ENCODE data around the gene TEDC1.
A peak's percentile ranks its signal among the peaks of the same experiment; 100 is the strongest.

The TEDC1 gene, protein sequence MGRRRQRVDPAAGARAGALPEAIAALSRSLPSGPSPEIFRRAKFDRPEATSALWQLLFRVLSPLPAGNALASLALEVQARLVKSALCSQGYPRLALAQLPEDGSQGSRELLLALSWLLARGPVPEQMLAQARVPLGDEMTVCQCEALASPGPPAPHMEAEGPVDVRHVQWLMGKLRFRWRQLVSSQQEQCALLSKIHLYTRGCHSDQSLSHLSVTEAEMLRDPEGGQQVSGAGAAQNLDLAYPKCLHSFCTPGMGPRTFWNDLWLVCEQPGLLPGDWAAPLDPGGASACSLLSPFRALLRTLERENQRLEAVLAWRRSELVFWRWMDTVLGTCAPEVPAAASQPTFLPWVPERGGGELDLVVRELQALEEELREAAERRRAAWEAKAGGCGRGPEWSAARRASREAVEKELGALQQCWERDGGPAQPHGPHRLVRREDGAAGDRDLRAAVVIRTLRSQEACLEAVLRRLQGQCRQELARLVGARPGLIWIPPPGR

DNA sequence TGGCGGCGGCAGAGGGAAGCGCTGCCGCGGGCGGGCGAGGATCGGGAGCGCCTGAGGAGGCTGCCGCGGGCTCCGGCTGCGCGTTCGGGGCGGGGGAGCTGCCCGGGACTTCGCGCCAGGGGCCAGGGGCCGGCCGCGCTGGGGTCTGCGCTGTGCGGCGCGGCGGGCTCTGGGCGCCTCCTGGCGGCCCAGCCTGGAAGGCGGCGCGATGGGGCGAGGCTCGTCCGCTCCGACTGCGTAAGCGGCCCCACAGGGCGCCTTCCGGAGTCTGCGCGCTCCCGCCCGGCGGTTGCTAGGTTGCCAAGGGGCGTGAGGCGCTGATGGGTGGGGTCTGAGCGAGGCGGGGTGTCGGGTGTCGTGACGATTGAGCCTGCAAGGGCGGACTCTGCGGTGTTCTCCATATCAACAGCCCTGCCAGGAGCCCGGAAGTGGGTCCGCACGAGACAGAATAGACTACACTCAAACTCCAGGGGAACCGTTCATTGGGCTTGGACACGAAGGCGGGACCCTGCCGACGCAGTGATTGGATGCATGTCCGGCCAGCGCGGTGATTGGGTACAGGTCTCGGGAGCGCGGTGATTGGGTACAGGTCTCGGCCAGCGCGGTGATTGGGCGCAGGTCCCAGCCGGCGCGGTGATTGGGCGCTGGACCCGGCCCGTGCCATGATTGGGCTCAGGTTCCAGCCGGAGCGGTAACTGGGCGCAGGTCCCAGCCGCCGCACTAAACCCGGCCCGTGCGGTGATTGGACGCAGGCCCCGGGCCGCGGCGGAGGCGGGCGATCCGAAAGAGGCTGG is at the start of gene TEDC1:
Gene TEDC1, plus strand, starts transcription at position 675 of the 794 bp plus-strand sequence. CDS start 130 bp downstream, outside the sequence.
- no peaks in the 10 kb centered on the region for H3K9me3 ChIP-seq (ENCODE audit: control insufficient read depth, insufficient read depth, low read depth, low read length)
- peak within 1 kb of the TSS; percentile 75 for H3K9ac ChIP-seq (ENCODE audit: low read length)
- peaks cover 3% of the 10 kb centered on the region; the same call in 1 of the 2 replicates for H3K36me3 ChIP-seq (ENCODE audit: control insufficient read depth, insufficient read depth, low read length)
- H3K4me1 ChIP-seq (ENCODE audit: control insufficient read depth, insufficient read depth, low read length) = peaks cover 13% of the 10 kb centered on the region; the same call in 1 of the 2 replicates
- peak within 1 kb of the TSS; percentile 49; the same call in 1 of the 2 replicates for H3K27ac ChIP-seq (ENCODE audit: low read depth, low read length)
- H3K4me3 ChIP-seq (ENCODE audit: low read depth, low read length) = peak within 1 kb of the TSS; percentile 83
- H3K27me3 ChIP-seq (ENCODE audit: control insufficient read depth, insufficient read depth, low read length) = peaks cover 36% of the 10 kb centered on the region

DNA sequence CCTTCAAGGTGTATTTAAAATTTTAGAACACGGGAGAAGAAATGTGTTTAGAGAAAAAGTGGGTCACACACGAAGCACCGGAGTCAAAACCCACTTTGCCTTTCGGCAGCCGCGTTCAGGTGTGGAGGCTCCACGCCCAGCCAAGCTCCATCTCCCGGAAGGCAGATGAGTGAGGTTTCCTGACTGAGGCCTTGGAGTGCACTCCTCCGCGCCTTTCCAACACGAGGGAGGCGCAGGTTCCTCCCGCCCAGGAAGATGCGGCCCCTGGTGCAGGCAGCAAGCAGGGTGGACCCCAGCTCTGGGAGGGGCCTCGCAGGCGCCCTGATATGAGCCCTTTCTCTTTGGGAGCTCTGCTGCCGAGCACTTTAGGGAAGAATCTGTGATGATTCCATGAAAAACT is 48.9 kb upstream of the TEDC1 start:
- H3K9me3 ChIP-seq (ENCODE audit: control insufficient read depth, insufficient read depth, low read depth, low read length) = no peaks in the 10 kb centered on the region
- no peaks in the 10 kb centered on the region for H3K27me3 ChIP-seq (ENCODE audit: control insufficient read depth, insufficient read depth, low read length)
- peaks cover 59% of the 10 kb centered on the region for H3K36me3 ChIP-seq (ENCODE audit: control insufficient read depth, insufficient read depth, low read length)
- H3K27ac ChIP-seq (ENCODE audit: low read depth, low read length) = no peak overlapping the region
- no peak overlapping the region for H3K9ac ChIP-seq (ENCODE audit: low read length)
- no peaks in the 10 kb centered on the region for H3K4me1 ChIP-seq (ENCODE audit: control insufficient read depth, insufficient read depth, low read length)
- no peak overlapping the region for H3K4me3 ChIP-seq (ENCODE audit: low read depth, low read length)

DNA sequence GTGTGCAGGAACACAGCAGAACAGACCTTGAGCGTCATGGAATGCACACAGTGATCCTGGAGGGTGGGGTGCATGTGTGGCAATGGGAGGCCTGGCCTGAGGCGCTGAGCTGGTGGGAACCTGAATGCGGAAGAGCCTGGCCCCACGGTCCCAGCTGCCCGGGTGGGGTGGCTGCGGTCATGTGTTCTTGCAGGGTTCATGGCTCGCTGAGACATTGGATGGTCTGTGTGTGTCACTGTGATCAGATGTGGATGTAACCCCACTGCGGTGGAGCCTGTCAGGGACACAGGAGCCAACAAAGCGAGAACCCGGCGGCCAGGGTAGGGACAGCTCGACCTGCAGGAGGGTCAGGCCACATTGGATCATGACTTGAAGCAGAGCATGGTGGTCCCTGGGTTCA is 48.2 kb upstream of the TEDC1 start:
- no peaks in the 10 kb centered on the region for H3K4me1 ChIP-seq (ENCODE audit: control insufficient read depth, insufficient read depth, low read length)
- H3K36me3 ChIP-seq (ENCODE audit: control insufficient read depth, insufficient read depth, low read length) = peaks cover 57% of the 10 kb centered on the region
- H3K27ac ChIP-seq (ENCODE audit: low read depth, low read length) = no peak overlapping the region
- H3K9me3 ChIP-seq (ENCODE audit: control insufficient read depth, insufficient read depth, low read depth, low read length) = no peaks in the 10 kb centered on the region
- H3K4me3 ChIP-seq (ENCODE audit: low read depth, low read length) = no peak overlapping the region
- H3K9ac ChIP-seq (ENCODE audit: low read length) = no peak overlapping the region
- H3K27me3 ChIP-seq (ENCODE audit: control insufficient read depth, insufficient read depth, low read length) = no peaks in the 10 kb centered on the region

DNA sequence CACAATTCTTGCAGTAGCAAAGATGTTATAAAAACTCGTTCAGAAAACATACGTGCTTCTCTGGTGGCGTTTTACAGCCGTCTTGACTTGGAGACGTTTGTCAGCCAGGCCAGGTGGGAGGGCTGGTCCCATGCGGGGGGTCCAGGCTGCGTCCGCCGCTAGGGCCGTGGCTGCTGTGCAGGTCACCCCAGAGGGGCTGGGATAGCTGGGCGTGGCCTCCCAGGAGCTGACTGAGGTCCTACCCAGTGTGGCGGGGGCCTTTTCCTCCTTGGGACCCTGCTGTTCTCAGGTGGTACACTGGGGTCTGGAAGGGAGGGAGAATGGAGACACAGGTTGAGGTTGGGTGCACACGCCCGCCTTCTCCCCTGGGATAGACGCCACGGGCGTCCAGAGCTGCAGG is 46.2 kb upstream of the TEDC1 start:
- H3K4me3 ChIP-seq (ENCODE audit: low read depth, low read length) = no peak overlapping the region
- no peak overlapping the region for H3K27ac ChIP-seq (ENCODE audit: low read depth, low read length)
- H3K36me3 ChIP-seq (ENCODE audit: control insufficient read depth, insufficient read depth, low read length) = peaks cover 54% of the 10 kb centered on the region

DNA sequence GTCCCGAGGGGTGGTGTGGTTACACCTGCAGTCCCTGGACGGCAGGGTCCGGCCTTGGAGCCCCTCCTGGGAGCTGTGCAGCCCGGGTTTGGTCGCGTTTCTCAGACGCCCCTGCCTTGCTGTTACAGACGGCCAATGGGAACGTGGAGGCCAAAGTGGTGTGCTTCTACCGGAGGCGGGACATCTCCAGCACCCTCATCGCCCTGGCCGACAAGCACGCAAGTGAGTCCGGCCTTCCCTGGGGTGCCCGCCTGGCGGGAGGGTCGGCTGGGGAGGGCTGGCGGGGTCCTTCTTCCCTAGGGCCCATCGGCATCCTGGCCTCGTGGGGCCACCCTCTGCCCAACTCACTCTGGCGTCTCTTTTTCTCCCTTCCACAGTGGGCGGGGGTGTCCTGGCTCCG is 45.8 kb upstream of the TEDC1 start:
- H3K27me3 ChIP-seq (ENCODE audit: control insufficient read depth, insufficient read depth, low read length) = no peaks in the 10 kb centered on the region
- H3K36me3 ChIP-seq (ENCODE audit: control insufficient read depth, insufficient read depth, low read length) = peaks cover 54% of the 10 kb centered on the region
- H3K27ac ChIP-seq (ENCODE audit: low read depth, low read length) = no peak overlapping the region
- no peak overlapping the region for H3K4me3 ChIP-seq (ENCODE audit: low read depth, low read length)
- H3K4me1 ChIP-seq (ENCODE audit: control insufficient read depth, insufficient read depth, low read length) = no peaks in the 10 kb centered on the region
- H3K9ac ChIP-seq (ENCODE audit: low read length) = no peak overlapping the region
- no peaks in the 10 kb centered on the region for H3K9me3 ChIP-seq (ENCODE audit: control insufficient read depth, insufficient read depth, low read depth, low read length)

More for the DNA sequence above, 46.2 kb upstream of the TEDC1 start:
- Histone ChIP-seq H3K27me3 (ENCODE audit: control insufficient read depth, insufficient read depth, low read length) (no peaks in the 10 kb centered on the region), H3K4me1 (ENCODE audit: control insufficient read depth, insufficient read depth, low read length) (no peaks in the 10 kb centered on the region), H3K9ac (ENCODE audit: low read length) (no peak overlapping the region), H3K9me3 (ENCODE audit: control insufficient read depth, insufficient read depth, low read depth, low read length) (no peaks in the 10 kb centered on the region)

DNA sequence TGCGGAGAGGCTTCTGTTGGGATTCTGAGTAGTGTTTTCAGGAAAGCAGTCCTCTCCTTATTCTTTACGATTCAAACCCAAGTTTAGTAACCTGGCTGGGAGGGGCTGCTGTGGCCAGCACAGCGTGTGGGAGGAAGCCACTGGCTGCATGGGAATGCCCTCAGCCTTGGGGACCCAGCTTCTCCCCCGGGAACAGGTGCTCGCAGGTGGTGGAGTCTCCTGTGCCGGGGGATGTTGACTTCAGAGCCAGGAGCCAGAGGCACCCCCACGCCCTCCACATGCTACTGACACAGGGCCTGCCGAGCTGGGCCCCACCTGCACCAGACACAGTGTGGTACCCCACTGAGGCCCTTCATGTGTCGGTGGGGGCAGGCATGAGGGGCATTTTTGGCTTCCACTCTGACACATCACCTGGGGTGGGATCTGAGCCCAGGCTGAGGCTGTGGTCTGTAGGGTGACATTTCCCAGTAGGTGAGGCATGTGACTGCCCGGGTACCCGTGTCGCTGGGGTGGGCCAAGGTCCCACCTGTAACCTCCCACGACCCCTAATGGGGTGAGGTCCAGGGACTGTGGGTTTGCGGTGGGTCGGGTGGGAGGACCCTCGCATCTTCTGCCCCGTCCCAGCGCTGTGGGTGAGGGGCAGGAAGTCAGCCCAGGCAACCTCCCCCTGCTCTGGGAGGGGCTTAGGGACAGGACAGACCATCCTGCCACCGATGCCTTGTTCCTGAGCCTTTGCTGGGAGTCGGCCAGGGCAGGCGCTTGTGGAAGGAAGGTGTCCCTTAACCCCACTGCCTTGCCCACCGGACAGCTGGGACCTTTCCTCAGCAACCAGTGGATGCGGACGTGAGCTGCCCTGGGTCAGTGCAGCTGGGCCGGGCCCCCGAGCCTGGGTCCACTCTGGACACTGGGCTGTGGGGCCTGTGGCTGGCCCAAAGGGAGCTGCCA is 44.9 kb upstream of the TEDC1 start:
- no peaks in the 10 kb centered on the region for H3K4me1 ChIP-seq (ENCODE audit: control insufficient read depth, insufficient read depth, low read length)
- no peak overlapping the region for H3K27ac ChIP-seq (ENCODE audit: low read depth, low read length)
- no peak overlapping the region for H3K4me3 ChIP-seq (ENCODE audit: low read depth, low read length)
- no peak overlapping the region for H3K9ac ChIP-seq (ENCODE audit: low read length)
- H3K27me3 ChIP-seq (ENCODE audit: control insufficient read depth, insufficient read depth, low read length) = no peaks in the 10 kb centered on the region
- peaks cover 54% of the 10 kb centered on the region for H3K36me3 ChIP-seq (ENCODE audit: control insufficient read depth, insufficient read depth, low read length)
- no peaks in the 10 kb centered on the region for H3K9me3 ChIP-seq (ENCODE audit: control insufficient read depth, insufficient read depth, low read depth, low read length)

DNA sequence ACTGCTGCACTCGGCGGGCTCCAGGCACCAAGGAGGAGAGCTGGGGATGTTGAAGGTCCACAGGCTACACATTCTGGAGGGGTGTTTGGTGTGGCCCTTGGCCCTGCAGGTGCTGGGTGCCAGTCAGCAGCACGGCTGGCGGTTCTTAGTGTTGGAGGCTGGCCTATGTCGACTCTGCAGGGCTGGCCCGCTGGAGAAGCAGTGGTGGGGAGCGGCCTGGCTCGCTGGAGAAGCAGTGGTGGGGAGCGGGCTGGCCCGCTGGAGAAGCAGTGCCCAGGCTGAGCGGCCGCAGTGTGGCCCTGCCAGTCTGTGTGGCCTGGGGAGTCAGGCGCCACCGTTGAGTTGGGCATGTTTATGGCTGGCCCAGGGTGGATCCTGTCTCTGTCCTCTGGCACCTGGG is 44.1 kb upstream of the TEDC1 start:
- H3K9me3 ChIP-seq (ENCODE audit: control insufficient read depth, insufficient read depth, low read depth, low read length) = no peaks in the 10 kb centered on the region
- H3K4me1 ChIP-seq (ENCODE audit: control insufficient read depth, insufficient read depth, low read length) = no peaks in the 10 kb centered on the region
- no peak overlapping the region for H3K9ac ChIP-seq (ENCODE audit: low read length)
- peaks cover 59% of the 10 kb centered on the region for H3K36me3 ChIP-seq (ENCODE audit: control insufficient read depth, insufficient read depth, low read length)
- H3K27ac ChIP-seq (ENCODE audit: low read depth, low read length) = 0 out of 2 replicates have a peak overlapping the region, but pooled peaks have one; percentile 3
- no peak overlapping the region for H3K4me3 ChIP-seq (ENCODE audit: low read depth, low read length)
- no peaks in the 10 kb centered on the region for H3K27me3 ChIP-seq (ENCODE audit: control insufficient read depth, insufficient read depth, low read length)

DNA sequence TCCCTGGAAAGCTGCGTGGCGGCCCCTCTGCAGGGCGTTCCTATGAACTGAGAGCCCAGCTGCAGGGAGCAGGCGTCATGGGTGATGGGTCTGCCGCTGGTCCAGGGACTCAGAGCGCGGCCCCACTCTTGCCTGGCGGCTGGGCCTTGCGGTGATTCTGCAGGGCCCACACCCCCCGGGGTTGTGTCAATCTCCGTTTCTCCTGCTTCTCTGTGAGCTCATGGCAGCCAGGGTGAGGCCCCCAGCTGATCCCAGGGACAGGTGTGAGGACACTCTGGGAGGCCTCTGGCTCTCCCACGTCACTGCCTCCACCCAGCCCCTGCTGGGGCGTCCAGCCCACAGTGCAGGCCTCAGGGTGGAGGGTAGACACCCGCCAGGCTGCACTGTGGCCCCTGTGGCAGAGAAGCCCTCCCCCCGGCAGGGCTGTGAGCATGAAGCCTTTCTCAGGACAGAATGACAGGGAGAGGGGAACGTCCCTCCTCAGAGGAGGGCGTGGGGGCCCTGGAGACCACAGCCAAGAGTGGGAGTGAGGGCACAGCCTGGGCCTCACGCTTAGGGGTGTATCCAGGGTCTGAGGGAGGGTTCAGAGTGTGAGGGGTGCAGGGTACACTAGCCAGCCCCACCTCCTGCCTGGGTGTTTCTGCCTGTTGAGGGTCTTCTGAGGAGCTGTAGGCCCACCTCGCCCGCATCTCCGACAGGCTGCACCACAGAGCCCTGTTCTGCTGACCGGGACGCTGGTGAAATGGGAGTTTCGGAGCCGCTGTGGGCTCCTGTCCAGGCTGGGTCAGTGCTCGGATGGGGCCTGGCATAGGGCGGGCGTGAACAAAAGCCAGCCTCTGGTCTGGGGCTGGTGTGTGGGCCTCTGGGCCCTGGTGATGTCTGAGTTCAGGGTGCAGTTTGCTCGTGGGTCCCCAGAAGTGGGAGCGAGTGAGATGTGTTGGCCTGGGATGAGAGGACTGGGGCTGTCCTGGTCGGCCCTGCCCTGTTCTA is 43.1 kb upstream of the TEDC1 start:
- Histone ChIP-seq H3K27me3 (ENCODE audit: control insufficient read depth, insufficient read depth, low read length) (no peaks in the 10 kb centered on the region), H3K4me1 (ENCODE audit: control insufficient read depth, insufficient read depth, low read length) (no peaks in the 10 kb centered on the region), H3K9ac (ENCODE audit: low read length) (no peak overlapping the region), H3K9me3 (ENCODE audit: control insufficient read depth, insufficient read depth, low read depth, low read length) (no peaks in the 10 kb centered on the region), H3K27ac (ENCODE audit: low read depth, low read length) (0 out of 2 replicates have a peak overlapping the region, but pooled peaks have one; percentile 25), H3K36me3 (ENCODE audit: control insufficient read depth, insufficient read depth, low read length) (peaks cover 59% of the 10 kb centered on the region), H3K4me3 (ENCODE audit: low read depth, low read length) (no peak overlapping the region)

DNA sequence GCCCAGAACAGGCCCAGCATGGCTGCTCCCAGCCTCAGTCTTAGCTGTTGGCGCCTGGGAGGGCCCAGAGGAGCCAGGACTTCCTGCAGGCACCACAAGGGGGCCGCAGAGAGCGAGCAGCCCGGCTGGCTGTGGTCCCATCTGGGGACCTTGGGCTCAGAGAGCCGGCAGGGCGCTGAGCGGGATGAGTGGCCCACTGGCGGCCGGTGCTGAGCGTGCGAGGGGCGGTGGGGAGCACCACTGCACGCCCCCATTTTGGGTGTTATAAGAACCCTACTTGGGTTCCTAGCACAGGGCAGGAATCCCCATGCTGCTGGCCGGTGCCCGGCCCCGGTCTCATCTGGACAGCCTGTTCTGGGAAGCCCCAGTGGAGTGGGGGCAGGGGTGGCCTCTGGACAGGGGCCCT is 42.3 kb upstream of the TEDC1 start:
- H3K9ac ChIP-seq (ENCODE audit: low read length) = no peak overlapping the region
- H3K27ac ChIP-seq (ENCODE audit: low read depth, low read length) = 0 out of 2 replicates have a peak overlapping the region, but pooled peaks have one; percentile 26

More for the DNA sequence above, 42.3 kb upstream of the TEDC1 start:
- H3K9me3 ChIP-seq (ENCODE audit: control insufficient read depth, insufficient read depth, low read depth, low read length) = no peaks in the 10 kb centered on the region
- no peaks in the 10 kb centered on the region for H3K27me3 ChIP-seq (ENCODE audit: control insufficient read depth, insufficient read depth, low read length)
- no peaks in the 10 kb centered on the region for H3K4me1 ChIP-seq (ENCODE audit: control insufficient read depth, insufficient read depth, low read length)
- H3K36me3 ChIP-seq (ENCODE audit: control insufficient read depth, insufficient read depth, low read length) = peaks cover 62% of the 10 kb centered on the region
- no peak overlapping the region for H3K4me3 ChIP-seq (ENCODE audit: low read depth, low read length)

Measured in HUES6 (cell line).